ENCODE measurements around the gene CAPN14. TPM values are rescaled to one million over a fixed set of nuclear protein-coding genes. Genes with fewer than 3 reads are reported as not detected.

Gene CAPN14
- total RNA-seq, 1 experiment from 2014 or later = 0.13 TPM

- CTCF ChIA-PET = no interaction called here
- Histone ChIP-seq H3K36me3 (ENCODE audit: insufficient read depth, low read length, poor library complexity, severe bottlenecking) (no peaks in the 10 kb centered on the region), H3K4me1 (ENCODE audit: insufficient read depth, low read length, poor library complexity, severe bottlenecking) (peaks cover 5% of the 10 kb centered on the region), H3K27ac (ENCODE audit: low read depth, low read length, poor library complexity, severe bottlenecking) (no peak overlapping the region), H3K9me3 (ENCODE audit: low read depth, low read length, poor library complexity, severe bottlenecking) (no peaks in the 10 kb centered on the region), H3K27me3 (replicated peaks; ENCODE audit: insufficient read depth, low read depth, low read length, poor library complexity) (no peaks in the 10 kb centered on the region), H3K4me3 (ENCODE audit: low read depth, low read length, poor library complexity, severe bottlenecking) (no peak overlapping the region)
- BruUV-seq (replicated peaks) = no TSS peak
- DNase-seq (ENCODE audit: low spot score) = no peak
- intact Hi-C loops (cut with micrococcal nuclease; ENCODE audit: unreplicated experiment) = no loop called here
- TF ChIP-seq EZH2 (IDR thresholded peaks at IDR 0.05; ENCODE audit: borderline replicate concordance, low read depth, low read length, poor library complexity, severe bottlenecking) (no peak), CTCF (conservative IDR thresholded peaks at IDR 0.05; ENCODE audit: low read depth, low read length) (no peak)
- POLR2A ChIA-PET (ENCODE audit: low non-redundant PET) = no interaction called here
These were observed 20.2 kb upstream of the CAPN14 start for GRCh38 chr2:31237348-31238017.

- H3K27me3 ChIP-seq (replicated peaks; ENCODE audit: insufficient read depth, low read depth, low read length, poor library complexity) = no peaks in the 10 kb centered on the region
- DNase-seq (ENCODE audit: low spot score) = no peak
- ChIA-PET POLR2A (ENCODE audit: low non-redundant PET) (no interaction called here), CTCF (no interaction called here)
- no TSS peak for BruUV-seq (replicated peaks)
- intact Hi-C loops (cut with micrococcal nuclease; ENCODE audit: unreplicated experiment) = no loop called here
- H3K4me1 ChIP-seq (ENCODE audit: insufficient read depth, low read length, poor library complexity, severe bottlenecking) = peaks cover 5% of the 10 kb centered on the region
- no peak for TF ChIP-seq CTCF (conservative IDR thresholded peaks at IDR 0.05; ENCODE audit: low read depth, low read length)
- no peak for TF ChIP-seq EZH2 (IDR thresholded peaks at IDR 0.05; ENCODE audit: borderline replicate concordance, low read depth, low read length, poor library complexity, severe bottlenecking)
- H3K27ac ChIP-seq (ENCODE audit: low read depth, low read length, poor library complexity, severe bottlenecking) = no peak overlapping the region
- H3K36me3 ChIP-seq (ENCODE audit: insufficient read depth, low read length, poor library complexity, severe bottlenecking) = no peaks in the 10 kb centered on the region
- H3K9me3 ChIP-seq (ENCODE audit: low read depth, low read length, poor library complexity, severe bottlenecking) = no peaks in the 10 kb centered on the region
- H3K4me3 ChIP-seq (ENCODE audit: low read depth, low read length, poor library complexity, severe bottlenecking) = no peak overlapping the region
These were observed 19.3 kb upstream of the CAPN14 start for GRCh38 chr2:31236433-31237205.

- H3K4me1 ChIP-seq (ENCODE audit: insufficient read depth, low read length, poor library complexity, severe bottlenecking) = peaks cover 5% of the 10 kb centered on the region
- no peak for DNase-seq (ENCODE audit: low spot score)
- H3K9me3 ChIP-seq (ENCODE audit: low read depth, low read length, poor library complexity, severe bottlenecking) = no peaks in the 10 kb centered on the region
- no peak overlapping the region for H3K27ac ChIP-seq (ENCODE audit: low read depth, low read length, poor library complexity, severe bottlenecking)
- TF ChIP-seq EZH2 (IDR thresholded peaks at IDR 0.05; ENCODE audit: borderline replicate concordance, low read depth, low read length, poor library complexity, severe bottlenecking) (no peak), CTCF (conservative IDR thresholded peaks at IDR 0.05; ENCODE audit: low read depth, low read length) (no peak)
- H3K4me3 ChIP-seq (ENCODE audit: low read depth, low read length, poor library complexity, severe bottlenecking) = no peak overlapping the region
- intact Hi-C loops (cut with micrococcal nuclease; ENCODE audit: unreplicated experiment) = loop anchor here (2.0 kb wide), 1 partner anchor 97 kb away; no protein-coding TSS in a partner anchor
- H3K27me3 ChIP-seq (replicated peaks; ENCODE audit: insufficient read depth, low read depth, low read length, poor library complexity) = no peaks in the 10 kb centered on the region
- no TSS peak for BruUV-seq (replicated peaks)
- POLR2A ChIA-PET (ENCODE audit: low non-redundant PET) = no interaction called here
- no peaks in the 10 kb centered on the region for H3K36me3 ChIP-seq (ENCODE audit: insufficient read depth, low read length, poor library complexity, severe bottlenecking)
- CTCF ChIA-PET = no interaction called here
These were observed 18.2 kb upstream of the CAPN14 start for GRCh38 chr2:31235504-31235902.
